Right renal cortex interstitium (tissue), 3 donors: ENCODE measurements around the gene AGPAT4. TPM values are rescaled to one million over a fixed set of nuclear protein-coding genes. Genes with fewer than 3 reads are reported as not detected.

Source experiments
- DNase-seq, 3 donors: peaks; one replicate each; pipeline ENCODE4 v3.0.0-alpha.2; 2013; ENCODE audit warnings: low read depth in 3 of 3, low spot score in 2 of 3
- polyA plus RNA-seq, 3 donors: library from polyadenylated mRNA; unstranded; fragments of 120-200 nt; gene quantifications; one replicate each; pipeline ENCODE4 v1.2.1, GENCODE V29; 2013; ENCODE audit not compliant: insufficient read length in 3 of 3

AGPAT4 gene
- polyA plus RNA-seq, 3 donors = 16.3 to 19.4 (median 17.9) TPM

- no peak for DNase-seq
Observed at GRCh38 chr6:161257793-161258457, 15.9 kb downstream of the AGPAT4 start.

- no peak for DNase-seq
Observed at GRCh38 chr6:161256407-161256806, 17.5 kb downstream of the AGPAT4 start.

GRCh38 chr6:161255518-161255917, 18.3 kb downstream of the AGPAT4 start:
- DNase-seq = no peak

GRCh38 chr6:161254464-161255253, 19.2 kb downstream of the AGPAT4 start:
- DNase-seq = no peak

- DNase-seq = no peak
Observed at GRCh38 chr6:161254126-161254463, 19.8 kb downstream of the AGPAT4 start.

GRCh38 chr6:161251345-161251744, 22.5 kb downstream of the AGPAT4 start:
- DNase-seq = no peak

GRCh38 chr6:161249327-161249726, 24.5 kb downstream of the AGPAT4 start:
- no peak for DNase-seq

- no peak for DNase-seq
Observed at GRCh38 chr6:161246725-161247124, 27.1 kb downstream of the AGPAT4 start.

- DNase-seq = no peak
Observed at GRCh38 chr6:161245363-161245762, 28.5 kb downstream of the AGPAT4 start.

GRCh38 chr6:161244725-161245124, 29.1 kb downstream of the AGPAT4 start:
- no peak for DNase-seq

GRCh38 chr6:161242779-161243693, 30.8 kb downstream of the AGPAT4 start:
- DNase-seq = no peak

- no peak for DNase-seq
Observed at GRCh38 chr6:161242113-161242512, 31.7 kb downstream of the AGPAT4 start.

- DNase-seq = no peak
Observed at GRCh38 chr6:161239001-161239400, 34.9 kb downstream of the AGPAT4 start.

GRCh38 chr6:161238500-161238899, 35.4 kb downstream of the AGPAT4 start:
- no peak for DNase-seq

- no peak for DNase-seq
Observed at GRCh38 chr6:161238081-161238480, 35.8 kb downstream of the AGPAT4 start.

- DNase-seq = no peak
Observed at GRCh38 chr6:161237176-161237575, 36.7 kb downstream of the AGPAT4 start.

- no peak for DNase-seq
Observed at GRCh38 chr6:161235776-161236633, 37.9 kb downstream of the AGPAT4 start.

- DNase-seq = no peak
Observed at GRCh38 chr6:161233986-161234661, 39.7 kb downstream of the AGPAT4 start.

GRCh38 chr6:161232467-161232866, 41.4 kb downstream of the AGPAT4 start:
- no peak for DNase-seq

- DNase-seq = no peak
Observed at GRCh38 chr6:161232010-161232409, 41.9 kb downstream of the AGPAT4 start.
